IPS DF 6.9 (cell line): ENCODE results near the gene ILRUN.
"Not testable (repeated sequence)": the region's sequence is repeated elsewhere in the genome, so short reads cannot be mapped to it uniquely, and the experiment has no call there.

Source experiments
- DNase-seq: peaks from one replicate; pipeline ENCODE4 v3.0.0-alpha.2; 2013; ENCODE audit warnings: low read depth, low spot score
- H3K27ac ChIP-seq: one replicate; pipeline ENCODE4 v1.5.1; 2013; ENCODE audit warnings: low read length, control low read depth
- H3K27me3 ChIP-seq: 2 replicates; pipeline ENCODE4 v1.6.1; 2013; ENCODE audit warnings: mild to moderate bottlenecking, low read length; ENCODE audit not compliant: control insufficient read depth, insufficient read depth
- H3K36me3 ChIP-seq: 2 replicates; pipeline ENCODE4 v1.6.1; 2013; ENCODE audit warnings: low read length; ENCODE audit not compliant: control insufficient read depth, insufficient read depth
- H3K4me1 ChIP-seq: 2 replicates; pipeline ENCODE4 v1.6.1; 2013; ENCODE audit warnings: low read length; ENCODE audit not compliant: control insufficient read depth, insufficient read depth
- H3K4me3 ChIP-seq: 2 replicates; pipeline ENCODE4 v1.5.1; 2013; ENCODE audit warnings: mild to moderate bottlenecking, low read length
- H3K9me3 ChIP-seq: 2 replicates; pipeline ENCODE4 v1.6.1; 2013; ENCODE audit warnings: low read length, inconsistent platforms; ENCODE audit not compliant: control insufficient read depth, insufficient read depth
- WGBS: extraction: QIAGEN DNeasy Blood & Tissue Kit; methylation state at CpG from one replicate; pipeline ENCODE4 v1.1.7; 2013; ENCODE audit warnings: mixed read lengths, missing lambda C conversion rate; ENCODE audit not compliant: insufficient read length, insufficient coverage; 5-methylcytosine and 5-hydroxymethylcytosine counted together

ILRUN gene

GRCh38 chr6:34679552-34680253, 16.9 kb downstream of the ILRUN start:
- no peak for DNase-seq
- no peaks in the 10 kb centered on the region for H3K27me3 ChIP-seq
- H3K4me1 ChIP-seq, result no peaks in the 10 kb centered on the region
- WGBS, result no CpG with 5 or more reads among the region's 1 CpG
- H3K4me3 ChIP-seq, result no peak overlapping the region
- H3K36me3 ChIP-seq, result no peaks in the 10 kb centered on the region
- H3K27ac ChIP-seq, result no peak overlapping the region
- no peaks in the 10 kb centered on the region for H3K9me3 ChIP-seq

- no peaks in the 10 kb centered on the region for H3K9me3 ChIP-seq
- no peaks in the 10 kb centered on the region for H3K36me3 ChIP-seq
- no peaks in the 10 kb centered on the region for H3K4me1 ChIP-seq
- H3K27me3 ChIP-seq, result no peaks in the 10 kb centered on the region
- H3K27ac ChIP-seq, result no peak overlapping the region
- no peak for DNase-seq
- no peak overlapping the region for H3K4me3 ChIP-seq
These were observed 20.4 kb downstream of the ILRUN start for GRCh38 chr6:34676140-34676539.

GRCh38 chr6:34674930-34675329, 21.6 kb downstream of the ILRUN start:
- not testable (repeated sequence) for H3K36me3 ChIP-seq, H3K4me1 ChIP-seq, DNase-seq, H3K4me3 ChIP-seq, H3K27ac ChIP-seq, H3K9me3 ChIP-seq, H3K27me3 ChIP-seq
- WGBS, result no CpG with 5 or more reads among the region's 9 CpGs

GRCh38 chr6:34674268-34674639, 22.3 kb downstream of the ILRUN start:
- Histone ChIP-seq H3K27ac (no peak overlapping the region), H3K9me3 (no peaks in the 10 kb centered on the region), H3K4me1 (no peaks in the 10 kb centered on the region), H3K4me3 (no peak overlapping the region), H3K36me3 (no peaks in the 10 kb centered on the region), H3K27me3 (no peaks in the 10 kb centered on the region)
- no peak for DNase-seq
- no CpG with 5 or more reads among the region's 5 CpGs for WGBS

- no peak overlapping the region for H3K4me3 ChIP-seq
- no peaks in the 10 kb centered on the region for H3K36me3 ChIP-seq
- no peak overlapping the region for H3K27ac ChIP-seq
- H3K27me3 ChIP-seq, result no peaks in the 10 kb centered on the region
- WGBS, result no CpG with 5 or more reads among the region's 1 CpG
- no peaks in the 10 kb centered on the region for H3K9me3 ChIP-seq
- DNase-seq, result no peak
- no peaks in the 10 kb centered on the region for H3K4me1 ChIP-seq
These were observed 23.5 kb downstream of the ILRUN start for GRCh38 chr6:34673064-34673463.

- no peaks in the 10 kb centered on the region for H3K27me3 ChIP-seq
- no peak for DNase-seq
- WGBS, result no CpG with 5 or more reads among the region's 3 CpGs
- no peaks in the 10 kb centered on the region for H3K36me3 ChIP-seq
- no peak overlapping the region for H3K4me3 ChIP-seq
- H3K27ac ChIP-seq, result no peak overlapping the region
- no peaks in the 10 kb centered on the region for H3K9me3 ChIP-seq
- no peaks in the 10 kb centered on the region for H3K4me1 ChIP-seq
These were observed 23.9 kb downstream of the ILRUN start for GRCh38 chr6:34672657-34673043.

- no CpG with 5 or more reads among the region's 8 CpGs for whole genome bisulfite sequencing
- Histone ChIP-seq H3K36me3 (no peaks in the 10 kb centered on the region), H3K27me3 (no peaks in the 10 kb centered on the region), H3K4me3 (no peak overlapping the region), H3K4me1 (no peaks in the 10 kb centered on the region), H3K27ac (no peak overlapping the region), H3K9me3 (no peaks in the 10 kb centered on the region)
- DNase-seq, result no peak
These were observed 24.5 kb downstream of the ILRUN start for GRCh38 chr6:34671801-34672656.

- WGBS, result no CpG with 5 or more reads among the region's 1 CpG
- DNase-seq, result no peak
- no peak overlapping the region for H3K27ac ChIP-seq
- no peaks in the 10 kb centered on the region for H3K9me3 ChIP-seq
- no peak overlapping the region for H3K4me3 ChIP-seq
- H3K36me3 ChIP-seq, result no peaks in the 10 kb centered on the region
- H3K4me1 ChIP-seq, result no peaks in the 10 kb centered on the region
- no peaks in the 10 kb centered on the region for H3K27me3 ChIP-seq
These were observed 25.2 kb downstream of the ILRUN start for GRCh38 chr6:34671367-34671766.

- H3K36me3 ChIP-seq, DNase-seq, H3K9me3 ChIP-seq, H3K27ac ChIP-seq, H3K4me1 ChIP-seq, H3K27me3 ChIP-seq, H3K4me3 ChIP-seq: not testable (repeated sequence)
- no CpG with 5 or more reads among the region's 5 CpGs for WGBS
These were observed 27.8 kb downstream of the ILRUN start for GRCh38 chr6:34668799-34669198.

GRCh38 chr6:34667481-34668238, 28.9 kb downstream of the ILRUN start:
- no peak overlapping the region for H3K4me3 ChIP-seq
- WGBS, result no CpG with 5 or more reads among the region's 4 CpGs
- DNase-seq, result no peak
- no peaks in the 10 kb centered on the region for H3K9me3 ChIP-seq
- no peaks in the 10 kb centered on the region for H3K36me3 ChIP-seq
- H3K27ac ChIP-seq, result no peak overlapping the region
- H3K4me1 ChIP-seq, result 0 out of 2 replicates have a peak, but pooled peaks cover 2% of the 10 kb centered on the region
- no peaks in the 10 kb centered on the region for H3K27me3 ChIP-seq
